ENCODE measurements around the gene TENM3.

Gene TENM3

GRCh38 chr4:182768838-182769237 lies 525.6 kb downstream of the TENM3 start:
- H3K4me3 ChIP-seq (ENCODE audit: low read depth, low read length), result no peak overlapping the region
- TF ChIP-seq MYC (IDR thresholded peaks at IDR 0.05; ENCODE audit: low read depth, low read length), result no peak
- TF ChIP-seq, protein P1, sequence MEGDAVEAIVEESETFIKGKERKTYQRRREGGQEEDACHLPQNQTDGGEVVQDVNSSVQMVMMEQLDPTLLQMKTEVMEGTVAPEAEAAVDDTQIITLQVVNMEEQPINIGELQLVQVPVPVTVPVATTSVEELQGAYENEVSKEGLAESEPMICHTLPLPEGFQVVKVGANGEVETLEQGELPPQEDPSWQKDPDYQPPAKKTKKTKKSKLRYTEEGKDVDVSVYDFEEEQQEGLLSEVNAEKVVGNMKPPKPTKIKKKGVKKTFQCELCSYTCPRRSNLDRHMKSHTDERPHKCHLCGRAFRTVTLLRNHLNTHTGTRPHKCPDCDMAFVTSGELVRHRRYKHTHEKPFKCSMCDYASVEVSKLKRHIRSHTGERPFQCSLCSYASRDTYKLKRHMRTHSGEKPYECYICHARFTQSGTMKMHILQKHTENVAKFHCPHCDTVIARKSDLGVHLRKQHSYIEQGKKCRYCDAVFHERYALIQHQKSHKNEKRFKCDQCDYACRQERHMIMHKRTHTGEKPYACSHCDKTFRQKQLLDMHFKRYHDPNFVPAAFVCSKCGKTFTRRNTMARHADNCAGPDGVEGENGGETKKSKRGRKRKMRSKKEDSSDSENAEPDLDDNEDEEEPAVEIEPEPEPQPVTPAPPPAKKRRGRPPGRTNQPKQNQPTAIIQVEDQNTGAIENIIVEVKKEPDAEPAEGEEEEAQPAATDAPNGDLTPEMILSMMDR (IDR thresholded peaks at IDR 0.05; ENCODE audit: low read depth, low read length), result no peak
- TF ChIP-seq, protein P2, sequence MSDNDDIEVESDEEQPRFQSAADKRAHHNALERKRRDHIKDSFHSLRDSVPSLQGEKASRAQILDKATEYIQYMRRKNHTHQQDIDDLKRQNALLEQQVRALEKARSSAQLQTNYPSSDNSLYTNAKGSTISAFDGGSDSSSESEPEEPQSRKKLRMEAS (IDR thresholded peaks at IDR 0.05; ENCODE audit: low read depth, low read length), result no peak
- TF ChIP-seq POLR2A (IDR thresholded peaks at IDR 0.05; ENCODE audit: extremely low read depth, insufficient read length), result no peak
- DNase-seq (ENCODE audit: low read depth), result no peak

- no peak for DNase-seq (ENCODE audit: low read depth)
- TF ChIP-seq POLR2A (IDR thresholded peaks at IDR 0.05; ENCODE audit: extremely low read depth, insufficient read length), result no peak
- TF ChIP-seq, protein P2 (IDR thresholded peaks at IDR 0.05; ENCODE audit: low read depth, low read length), result no peak
- TF ChIP-seq MYC (IDR thresholded peaks at IDR 0.05; ENCODE audit: low read depth, low read length), result no peak
- TF ChIP-seq, protein P1 (IDR thresholded peaks at IDR 0.05; ENCODE audit: low read depth, low read length), result no peak
These were observed 527.2 kb downstream of the TENM3 start for GRCh38 chr4:182770259-182770995.

DNA sequence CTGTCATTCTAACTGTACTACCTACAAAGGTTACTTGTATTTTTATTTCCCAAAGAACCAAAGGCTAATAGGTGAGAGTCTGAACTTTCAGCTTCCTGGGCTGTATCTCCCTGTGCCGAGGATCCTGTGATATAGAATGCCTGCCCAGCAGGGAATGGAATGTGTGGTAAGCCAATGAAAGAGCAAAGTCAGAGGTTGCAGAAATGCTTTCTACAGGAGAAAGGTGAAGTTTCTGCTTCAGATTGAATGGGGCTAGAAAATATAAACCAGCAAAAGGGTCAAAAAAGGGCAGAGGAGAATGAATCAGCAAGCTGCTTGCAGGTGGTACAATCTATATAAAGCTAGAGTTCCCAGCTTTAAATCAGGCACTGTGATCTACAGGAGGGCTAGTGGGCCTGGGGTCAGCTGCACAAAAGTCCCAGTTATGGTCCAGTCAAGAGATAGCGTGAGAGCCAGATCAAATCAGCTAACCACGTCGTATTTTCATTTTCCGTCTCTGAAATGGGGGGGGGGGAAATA lies 527.9 kb downstream of the TENM3 start:
- TF ChIP-seq, protein P2 (IDR thresholded peaks at IDR 0.05; ENCODE audit: low read depth, low read length), result no peak
- TF ChIP-seq, protein P1 (IDR thresholded peaks at IDR 0.05; ENCODE audit: low read depth, low read length), result no peak
- no peak for TF ChIP-seq POLR2A (IDR thresholded peaks at IDR 0.05; ENCODE audit: extremely low read depth, insufficient read length)
- TF ChIP-seq MYC (IDR thresholded peaks at IDR 0.05; ENCODE audit: low read depth, low read length), result no peak
- no peak for DNase-seq (ENCODE audit: low read depth)
- H3K4me3 ChIP-seq (ENCODE audit: low read depth, low read length), result no peak overlapping the region

More at GRCh38 chr4:182770259-182770995, 527.2 kb downstream of the TENM3 start:
- H3K4me3 ChIP-seq (ENCODE audit: low read depth, low read length), result no peak overlapping the region

GRCh38 chr4:182775075-182775474 lies 531.9 kb downstream of the TENM3 start:
- no peak overlapping the region for H3K4me3 ChIP-seq (ENCODE audit: low read depth, low read length)
- TF ChIP-seq POLR2A (IDR thresholded peaks at IDR 0.05; ENCODE audit: extremely low read depth, insufficient read length) (no peak), MYC (IDR thresholded peaks at IDR 0.05; ENCODE audit: low read depth, low read length) (no peak)
- TF ChIP-seq, protein P2 (IDR thresholded peaks at IDR 0.05; ENCODE audit: low read depth, low read length), result no peak
- TF ChIP-seq, protein P1 (IDR thresholded peaks at IDR 0.05; ENCODE audit: low read depth, low read length), result no peak

GRCh38 chr4:182776376-182777105 lies 533.3 kb downstream of the TENM3 start:
- TF ChIP-seq, protein P2 (IDR thresholded peaks at IDR 0.05; ENCODE audit: low read depth, low read length), result no peak
- TF ChIP-seq, protein P1 (IDR thresholded peaks at IDR 0.05; ENCODE audit: low read depth, low read length), result no peak
- TF ChIP-seq POLR2A (IDR thresholded peaks at IDR 0.05; ENCODE audit: extremely low read depth, insufficient read length) (no peak), MYC (IDR thresholded peaks at IDR 0.05; ENCODE audit: low read depth, low read length) (no peak)
- no peak for DNase-seq (ENCODE audit: low read depth)

More at GRCh38 chr4:182775075-182775474, 531.9 kb downstream of the TENM3 start:
- no peak for DNase-seq (ENCODE audit: low read depth)

More at GRCh38 chr4:182776376-182777105, 533.3 kb downstream of the TENM3 start:
- H3K4me3 ChIP-seq (ENCODE audit: low read depth, low read length), result no peak overlapping the region
